22Rv1 (cell line): Measurements from ENCODE around the gene DMAC2.

Experiments
- ZFX ChIP-seq: fragments of 450-650 bp; IDR thresholded peaks from 2 replicates; pipeline ENCODE4 v1.6.1; 2017; ENCODE audit warnings: antibody characterized with exemption, borderline replicate concordance
- TF ChIP-seq, protein P1 (sequence below): fragments of 450-650 bp; IDR thresholded peaks from 2 replicates; pipeline ENCODE4 v1.5.1; 2017; ENCODE audit warnings: mild to moderate bottlenecking

DNA sequence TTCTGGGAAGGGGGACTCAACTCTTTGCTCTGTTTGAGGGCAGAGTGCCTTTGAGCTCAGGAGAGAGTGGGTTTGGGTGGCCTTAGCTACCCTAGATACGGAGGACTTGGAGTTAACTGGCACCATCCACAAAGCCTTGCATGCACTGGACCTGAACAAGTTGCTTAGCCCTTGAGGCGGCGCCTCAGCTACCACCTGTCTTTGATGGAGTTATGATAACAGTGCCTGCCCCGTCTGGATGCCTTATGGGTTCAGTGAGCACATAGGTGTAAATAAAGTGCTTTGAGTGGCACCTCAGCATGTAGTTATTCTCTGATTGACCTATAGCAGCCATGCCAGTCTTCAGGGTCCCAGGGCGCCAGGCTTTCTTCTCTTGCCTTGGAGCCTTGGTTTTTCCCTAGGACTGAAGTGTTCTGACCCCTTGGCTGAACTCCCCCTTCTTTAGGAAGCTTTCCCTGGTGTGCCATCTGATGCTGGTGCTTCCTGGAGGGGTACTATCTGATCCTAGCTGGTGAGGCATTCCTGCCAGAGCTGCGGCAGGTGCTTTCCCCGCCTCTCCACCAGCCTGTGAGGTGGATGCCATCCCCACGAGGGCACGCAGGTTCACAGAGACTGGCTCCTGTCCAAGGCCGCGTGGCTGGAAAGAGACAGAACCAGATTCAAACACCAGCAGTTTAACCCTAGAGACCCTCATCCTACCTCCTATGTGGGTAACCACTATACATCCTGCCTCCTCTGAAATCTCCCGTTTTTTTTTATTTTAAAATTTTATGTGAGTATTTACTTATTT is 36.3 kb downstream of the DMAC2 start:
- TF ChIP-seq, protein P1, sequence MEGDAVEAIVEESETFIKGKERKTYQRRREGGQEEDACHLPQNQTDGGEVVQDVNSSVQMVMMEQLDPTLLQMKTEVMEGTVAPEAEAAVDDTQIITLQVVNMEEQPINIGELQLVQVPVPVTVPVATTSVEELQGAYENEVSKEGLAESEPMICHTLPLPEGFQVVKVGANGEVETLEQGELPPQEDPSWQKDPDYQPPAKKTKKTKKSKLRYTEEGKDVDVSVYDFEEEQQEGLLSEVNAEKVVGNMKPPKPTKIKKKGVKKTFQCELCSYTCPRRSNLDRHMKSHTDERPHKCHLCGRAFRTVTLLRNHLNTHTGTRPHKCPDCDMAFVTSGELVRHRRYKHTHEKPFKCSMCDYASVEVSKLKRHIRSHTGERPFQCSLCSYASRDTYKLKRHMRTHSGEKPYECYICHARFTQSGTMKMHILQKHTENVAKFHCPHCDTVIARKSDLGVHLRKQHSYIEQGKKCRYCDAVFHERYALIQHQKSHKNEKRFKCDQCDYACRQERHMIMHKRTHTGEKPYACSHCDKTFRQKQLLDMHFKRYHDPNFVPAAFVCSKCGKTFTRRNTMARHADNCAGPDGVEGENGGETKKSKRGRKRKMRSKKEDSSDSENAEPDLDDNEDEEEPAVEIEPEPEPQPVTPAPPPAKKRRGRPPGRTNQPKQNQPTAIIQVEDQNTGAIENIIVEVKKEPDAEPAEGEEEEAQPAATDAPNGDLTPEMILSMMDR: no peak
- no peak for TF ChIP-seq ZFX
